GM19193 (cell line): ENCODE measurements around the gene ATP6V0D1.

Experiments used
- POLR2A ChIP-seq: IDR thresholded peaks from 4 replicates; pipeline ENCODE4 v1.6.1; 2011; ENCODE audit not compliant: insufficient read depth, insufficient read length; ENCODE audit errors: extremely low read depth

The ATP6V0D1 gene

DNA sequence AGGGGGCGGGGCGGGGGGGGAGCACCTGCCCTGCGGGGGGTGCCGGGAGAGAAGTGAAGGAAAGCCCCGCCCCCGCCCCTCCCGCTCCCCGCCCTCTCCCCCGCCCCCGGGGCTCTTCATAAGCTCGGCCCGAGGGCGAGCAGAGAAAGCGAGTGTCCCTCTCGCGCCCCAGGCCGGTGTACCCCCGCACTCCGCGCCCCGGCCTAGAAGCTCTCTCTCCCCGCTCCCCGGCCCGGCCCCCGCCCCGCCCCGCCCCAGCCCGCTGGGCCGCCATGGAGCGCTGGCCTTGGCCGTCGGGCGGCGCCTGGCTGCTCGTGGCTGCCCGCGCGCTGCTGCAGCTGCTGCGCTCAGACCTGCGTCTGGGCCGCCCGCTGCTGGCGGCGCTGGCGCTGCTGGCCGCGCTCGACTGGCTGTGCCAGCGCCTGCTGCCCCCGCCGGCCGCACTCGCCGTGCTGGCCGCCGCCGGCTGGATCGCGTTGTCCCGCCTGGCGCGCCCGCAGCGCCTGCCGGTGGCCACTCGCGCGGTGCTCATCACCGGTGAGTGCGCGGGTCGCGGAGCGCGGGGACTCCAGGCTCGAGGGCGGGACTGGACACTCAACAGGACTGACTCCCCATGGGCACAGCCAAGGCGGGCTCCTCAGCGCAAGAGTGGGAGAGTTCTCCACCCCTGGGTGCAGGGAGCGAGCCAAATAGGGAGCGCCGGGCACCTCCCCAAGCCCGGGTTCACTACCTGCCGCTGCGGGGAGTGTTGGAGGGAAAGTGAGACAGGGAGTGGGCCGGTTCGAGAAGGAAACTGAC, 49.8 kb downstream of the ATP6V0D1 start, which contains the start of gene HSD11B2:
Gene HSD11B2, plus strand, starts transcription at position 145 of the 798 bp plus-strand sequence. Its CDS starts 128 bp downstream, at position 273.
- TF ChIP-seq POLR2A, result no peak

DNA sequence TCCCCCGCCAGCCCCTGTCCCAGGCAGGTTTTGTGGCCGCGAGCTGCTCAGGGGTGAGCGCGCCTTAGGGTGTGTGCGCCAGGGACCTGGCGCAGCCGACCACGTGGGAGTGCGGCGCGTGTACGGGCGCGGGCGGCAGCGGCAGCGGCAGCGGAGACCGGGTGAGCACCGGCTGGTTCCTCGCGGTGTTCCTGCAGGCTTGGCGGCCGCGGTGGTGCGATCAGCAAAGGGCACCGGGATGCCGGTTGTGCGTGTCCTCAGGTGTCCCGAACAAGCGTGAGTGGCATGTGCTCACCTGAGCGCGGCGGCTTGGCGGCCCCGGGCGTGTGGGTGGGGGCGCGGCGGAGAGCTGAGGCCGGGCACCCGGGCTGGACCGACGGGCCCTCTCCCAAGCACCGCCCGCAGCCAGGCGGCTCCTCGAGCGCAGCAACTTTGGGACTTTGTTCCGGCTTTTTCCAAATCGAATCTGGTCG, 50.4 kb downstream of the ATP6V0D1 start:
- TF ChIP-seq POLR2A, result no peak

DNA sequence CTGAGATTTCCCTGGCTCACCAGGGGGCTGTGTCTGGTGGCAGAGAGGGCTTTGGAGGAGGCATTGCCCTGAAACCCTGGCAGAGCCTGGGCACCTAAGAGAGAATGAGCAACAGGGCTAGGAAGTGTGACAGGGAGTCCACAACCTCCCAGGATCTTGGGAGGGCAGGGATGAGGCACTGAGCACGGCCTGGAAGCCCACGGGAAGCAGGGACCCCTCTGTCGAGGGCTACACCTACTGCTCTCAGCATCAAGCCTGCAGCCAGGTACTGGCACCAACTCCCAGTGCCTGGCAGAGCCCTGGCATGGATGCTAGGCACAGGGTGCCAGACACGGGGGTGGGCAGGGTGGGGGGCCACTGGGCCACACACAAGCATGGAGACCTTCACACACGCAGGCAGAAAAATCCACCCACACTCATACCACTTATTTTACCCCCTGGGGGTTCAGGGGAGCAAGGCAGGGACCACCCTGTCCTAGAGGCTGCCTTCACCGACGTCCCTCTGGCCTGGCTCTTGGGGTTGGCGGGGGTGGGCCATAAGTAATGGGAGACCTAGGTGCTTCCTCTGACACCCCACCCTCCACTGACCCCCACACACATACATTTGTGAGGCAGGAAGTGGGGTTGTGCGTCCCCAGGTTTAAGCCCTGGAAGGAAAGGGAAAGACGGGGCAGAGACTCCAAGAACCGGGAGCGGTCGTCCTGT, 51.0 kb downstream of the ATP6V0D1 start:
- no peak for TF ChIP-seq POLR2A

DNA sequence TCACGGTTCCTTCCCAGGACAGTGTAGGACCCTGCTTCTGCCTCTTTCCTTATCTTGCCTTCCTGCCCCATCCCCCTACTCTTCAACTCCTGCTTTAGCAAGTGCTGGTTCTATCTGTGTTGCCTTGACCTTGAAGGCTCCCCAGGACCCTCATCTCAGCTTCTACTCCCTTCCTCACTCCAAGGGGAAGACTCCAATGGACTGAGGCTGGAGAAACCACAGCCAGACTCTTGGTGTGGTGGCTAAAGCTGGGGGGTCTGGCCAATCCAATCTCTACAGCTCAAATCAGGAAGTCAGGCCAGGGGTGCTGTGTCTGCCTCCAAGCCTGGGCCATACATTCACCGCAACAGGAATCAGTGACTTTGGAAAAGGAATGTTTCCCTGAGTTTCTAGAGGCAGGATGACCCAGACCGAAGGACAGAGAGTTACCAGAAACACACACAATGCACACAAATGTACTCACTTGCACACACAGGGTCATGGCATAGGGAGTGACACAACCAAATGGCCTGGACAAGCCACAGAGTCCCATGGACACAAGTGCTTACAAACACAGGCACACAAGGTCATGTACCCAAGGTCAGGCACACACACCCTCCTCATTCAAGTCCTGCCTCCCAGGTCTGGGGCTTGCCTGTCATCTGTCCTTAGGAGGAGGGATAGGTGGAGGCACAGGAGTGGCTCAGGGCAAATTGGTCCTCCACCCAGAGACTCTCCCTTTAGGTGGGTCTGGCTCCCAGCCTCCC, 51.7 kb downstream of the ATP6V0D1 start:
- TF ChIP-seq POLR2A, result no peak

DNA sequence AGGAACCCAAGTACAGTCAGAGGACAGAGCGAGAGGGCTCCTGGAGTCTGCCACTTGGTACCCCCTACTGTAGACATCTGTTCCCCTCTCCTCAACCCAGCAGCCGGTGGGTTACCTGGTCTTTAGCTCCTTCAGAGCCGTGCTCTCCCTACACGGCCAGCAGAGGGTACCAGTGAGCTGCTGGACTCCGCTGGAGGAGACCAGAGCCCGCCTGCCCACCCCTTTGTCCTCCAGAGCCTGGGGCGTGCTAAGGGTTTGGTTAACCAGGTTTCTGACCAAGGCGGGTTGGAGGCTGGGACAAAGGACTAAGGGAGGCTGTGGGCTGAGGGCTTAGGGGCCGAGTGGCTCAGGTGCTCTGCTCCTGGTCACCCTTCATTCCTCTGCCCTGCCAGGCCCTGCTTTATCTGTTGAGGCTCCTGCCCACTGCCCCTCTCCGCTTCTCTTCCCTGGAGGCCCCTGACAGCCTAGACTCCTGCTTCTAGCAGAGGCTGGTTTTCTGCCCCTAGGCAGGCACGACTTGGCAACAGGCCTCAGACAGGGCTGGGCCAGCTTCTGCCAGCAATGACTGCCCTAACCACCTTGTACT, 52.7 kb downstream of the ATP6V0D1 start:
- TF ChIP-seq POLR2A, result no peak

DNA sequence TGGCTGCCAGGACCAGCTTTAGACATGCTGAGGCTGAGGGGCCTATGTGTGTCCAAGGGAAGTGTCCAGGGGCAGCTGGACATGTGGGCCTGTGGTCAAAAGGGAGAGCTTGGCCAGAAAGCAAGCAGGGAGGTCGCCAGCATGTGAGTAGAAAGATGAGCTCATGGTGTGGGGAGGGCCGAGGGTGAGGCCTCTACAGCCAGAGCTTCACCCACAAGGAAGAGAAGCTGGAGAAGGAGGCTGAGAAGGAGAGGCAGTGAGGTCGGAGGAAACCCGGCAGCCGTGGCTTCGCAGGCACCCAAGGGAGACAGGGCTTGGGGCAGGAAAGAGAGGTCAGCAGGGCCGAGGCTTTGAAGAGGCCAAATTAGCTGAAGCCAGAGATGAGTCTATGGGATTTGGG, 54.0 kb downstream of the ATP6V0D1 start:
- TF ChIP-seq POLR2A, result no peak

DNA sequence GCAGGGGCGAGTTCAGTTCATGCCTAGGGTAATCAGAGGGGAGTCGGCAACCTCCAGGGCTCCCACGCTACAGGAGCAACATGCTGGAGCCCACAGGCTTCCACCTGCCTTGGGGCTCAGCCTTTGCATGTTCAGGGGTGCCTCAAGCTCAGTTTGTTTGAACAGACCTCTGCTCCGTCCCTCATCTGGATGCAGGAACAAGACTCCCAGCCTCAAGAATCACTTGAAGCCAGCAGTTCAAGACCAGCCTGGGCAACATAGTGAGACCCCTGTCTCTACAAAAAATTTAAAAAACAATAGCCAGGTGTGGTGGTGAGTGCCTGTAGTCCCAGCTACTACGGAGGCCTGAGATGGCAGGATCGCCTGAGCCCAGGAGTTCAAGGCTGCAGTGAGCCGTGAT, 54.9 kb downstream of the ATP6V0D1 start:
- TF ChIP-seq POLR2A, result no peak

DNA sequence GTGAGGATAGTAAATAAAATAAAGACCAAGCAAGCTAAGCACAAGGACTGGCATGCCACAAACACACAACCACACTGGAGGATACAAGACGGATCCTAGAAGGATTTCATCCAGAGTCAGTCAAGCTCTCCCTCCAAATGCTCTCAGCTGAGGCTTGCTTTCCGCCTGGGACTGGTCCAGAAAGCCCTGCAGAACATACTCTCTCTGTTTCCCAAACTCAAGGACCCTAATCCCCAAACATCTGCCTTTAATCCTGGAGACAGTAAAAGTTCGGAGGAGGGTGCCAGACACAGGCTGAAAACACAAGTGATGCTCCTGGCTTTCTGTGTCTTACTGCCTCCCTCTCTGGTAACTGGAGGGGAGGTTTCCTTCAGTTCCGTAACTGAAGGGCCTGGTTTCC, 55.4 kb downstream of the ATP6V0D1 start:
- no peak for TF ChIP-seq POLR2A

DNA sequence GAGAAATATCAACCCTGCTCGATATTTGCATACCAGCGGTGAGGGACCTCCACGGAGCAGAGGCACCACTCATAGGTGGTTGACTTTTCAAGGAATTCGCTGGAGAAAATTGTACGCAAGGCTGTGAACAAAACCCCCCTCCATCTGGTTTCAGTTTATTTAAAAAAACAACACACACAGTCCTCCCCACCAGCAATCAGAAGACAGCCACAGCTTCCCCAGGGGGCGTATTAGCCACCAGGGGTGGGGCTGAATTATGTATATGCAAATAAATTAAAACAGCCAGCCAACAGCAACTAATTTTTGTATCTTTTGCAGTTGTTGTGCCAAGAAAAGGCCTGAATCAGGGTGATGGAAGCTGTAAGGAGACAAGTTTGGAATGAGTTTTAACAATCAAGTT, 55.9 kb downstream of the ATP6V0D1 start:
- no peak for TF ChIP-seq POLR2A

DNA sequence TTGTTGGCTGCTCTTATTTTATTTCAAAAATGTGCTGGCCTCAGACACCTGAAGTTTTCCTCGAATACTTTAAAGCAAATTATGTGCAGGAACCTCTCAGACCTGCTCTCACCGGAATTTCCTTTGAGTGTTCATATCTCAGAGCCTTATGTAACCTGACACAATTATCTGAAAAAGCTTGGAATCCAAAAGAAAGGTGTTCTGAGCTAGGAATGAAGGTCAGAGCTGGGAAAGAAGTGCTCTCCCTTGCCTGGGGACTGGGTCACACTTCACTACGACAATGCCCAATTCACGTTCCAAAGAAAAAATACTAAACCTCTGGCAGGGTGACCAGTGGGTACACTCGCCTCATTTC, 56.7 kb downstream of the ATP6V0D1 start:
- TF ChIP-seq POLR2A, result no peak

DNA sequence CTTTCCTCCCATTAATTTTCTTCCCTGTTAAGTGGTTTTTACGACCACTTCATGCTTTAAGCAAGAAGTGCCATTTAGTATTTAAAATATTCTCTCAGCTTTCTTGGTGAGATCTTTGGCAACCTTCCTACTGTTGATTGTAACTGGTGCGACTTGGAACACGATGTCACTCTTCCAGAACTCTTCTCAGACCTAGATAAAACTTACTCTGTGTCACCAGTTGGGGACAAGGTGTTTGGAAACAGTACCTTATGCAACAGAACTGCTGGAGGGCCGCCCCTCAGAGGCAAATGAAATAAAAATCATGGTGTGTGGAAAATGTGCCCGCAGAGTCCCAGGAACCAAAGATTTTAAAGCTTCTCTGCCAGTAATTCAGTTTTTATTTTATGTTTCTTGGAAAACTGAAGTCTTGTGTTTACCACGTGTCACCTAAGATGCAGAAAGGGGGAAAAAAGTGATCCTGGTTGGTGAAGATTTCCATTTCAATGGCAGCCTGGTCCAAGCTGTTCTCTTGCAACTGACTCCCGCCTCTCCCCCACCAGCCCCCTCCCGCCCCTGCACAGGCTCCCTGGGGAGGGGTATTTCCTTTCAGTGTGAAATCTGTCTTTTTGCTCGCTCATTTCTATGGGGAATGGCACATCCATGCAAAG, 57.2 kb downstream of the ATP6V0D1 start:
- TF ChIP-seq POLR2A, result no peak

DNA sequence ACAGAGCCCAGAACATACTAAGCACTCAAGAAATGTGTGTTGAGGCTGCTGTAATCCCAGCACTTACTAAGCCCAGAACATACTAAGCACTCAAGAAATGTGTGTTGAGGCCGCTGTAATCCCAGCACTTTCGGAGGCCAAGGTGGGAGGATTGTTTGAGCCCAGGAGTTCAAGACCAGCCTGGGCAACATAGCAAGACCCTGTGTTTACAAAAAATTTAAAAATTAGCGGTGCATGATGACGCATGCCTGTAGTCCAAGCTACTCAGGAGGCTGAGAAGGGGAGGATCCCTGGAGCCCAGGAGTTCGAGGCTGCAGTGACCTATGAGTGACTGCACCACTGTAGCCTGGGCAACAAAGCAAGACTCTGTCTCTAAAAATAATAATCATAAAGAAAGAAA, 57.9 kb downstream of the ATP6V0D1 start:
- no peak for TF ChIP-seq POLR2A

DNA sequence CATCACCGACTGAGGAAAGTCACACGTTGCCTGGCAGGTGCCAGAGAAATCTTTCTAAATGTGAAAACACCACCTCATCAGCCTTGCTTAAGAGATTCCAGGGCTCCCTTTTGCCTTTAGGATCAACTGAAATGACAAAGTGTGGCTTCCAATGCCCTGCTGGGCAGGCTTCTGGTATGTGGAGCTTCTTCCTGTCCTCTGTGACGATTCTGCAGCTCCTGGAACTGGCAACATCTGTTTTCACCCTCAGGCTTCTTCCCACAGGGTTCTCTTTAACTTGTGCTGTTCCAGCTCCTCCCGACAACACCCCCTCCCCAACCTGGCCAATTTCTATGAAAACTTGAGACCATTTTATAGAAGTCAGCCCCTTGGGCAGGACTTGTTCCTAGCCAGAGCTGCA, 59.9 kb downstream of the ATP6V0D1 start:
- no peak for TF ChIP-seq POLR2A

DNA sequence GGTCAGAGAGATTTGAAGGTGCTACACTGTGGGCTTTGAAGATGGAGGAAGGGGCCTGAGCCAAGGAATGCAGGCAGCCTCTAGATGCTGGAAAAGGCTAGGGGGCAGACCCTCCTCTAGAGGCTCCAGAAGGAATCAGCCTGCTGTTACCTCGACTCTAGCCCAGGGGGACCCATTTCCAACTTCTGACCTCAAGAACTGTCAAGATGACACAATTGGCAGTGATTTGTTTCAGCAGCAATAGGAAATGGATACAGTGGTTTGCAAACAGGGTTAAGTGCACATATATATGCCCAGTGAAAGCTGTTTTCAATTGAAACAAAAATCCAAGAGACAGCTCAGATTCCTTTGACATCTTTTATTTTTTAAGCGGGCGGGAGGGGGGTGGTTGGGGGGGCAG, 61.0 kb downstream of the ATP6V0D1 start:
- no peak for TF ChIP-seq POLR2A
